ENCODE measurements around the gene B9D1. TPM values are rescaled to one million over a fixed set of nuclear protein-coding genes. Genes with fewer than 3 reads are reported as not detected.

Gene B9D1
- total RNA-seq, 1 donor from 2014 or later: 9.9 TPM

DNA sequence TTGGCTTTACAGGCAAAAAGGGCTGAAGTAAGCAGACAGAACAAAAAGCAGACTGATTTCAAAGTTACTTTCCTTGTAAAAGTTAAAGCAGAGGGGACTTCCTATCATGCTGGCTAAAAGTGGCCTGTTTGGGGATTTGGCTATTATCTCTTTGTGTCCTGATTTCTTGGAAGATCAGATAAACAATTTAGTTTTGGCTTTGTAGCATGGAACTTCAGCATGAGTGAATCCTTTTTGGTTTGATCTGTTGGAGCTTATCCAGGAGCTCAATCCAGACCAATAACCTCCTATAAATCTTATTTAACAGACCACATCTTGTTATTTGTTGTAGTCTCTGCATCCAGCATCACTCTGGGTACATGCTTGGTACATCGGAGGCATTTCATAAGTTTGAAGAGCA lies 39.6 kb upstream of the B9D1 start:
- ATAC-seq: no peak
- H3K36me3 ChIP-seq: no peaks in the 10 kb centered on the region
- TF ChIP-seq, protein P1, sequence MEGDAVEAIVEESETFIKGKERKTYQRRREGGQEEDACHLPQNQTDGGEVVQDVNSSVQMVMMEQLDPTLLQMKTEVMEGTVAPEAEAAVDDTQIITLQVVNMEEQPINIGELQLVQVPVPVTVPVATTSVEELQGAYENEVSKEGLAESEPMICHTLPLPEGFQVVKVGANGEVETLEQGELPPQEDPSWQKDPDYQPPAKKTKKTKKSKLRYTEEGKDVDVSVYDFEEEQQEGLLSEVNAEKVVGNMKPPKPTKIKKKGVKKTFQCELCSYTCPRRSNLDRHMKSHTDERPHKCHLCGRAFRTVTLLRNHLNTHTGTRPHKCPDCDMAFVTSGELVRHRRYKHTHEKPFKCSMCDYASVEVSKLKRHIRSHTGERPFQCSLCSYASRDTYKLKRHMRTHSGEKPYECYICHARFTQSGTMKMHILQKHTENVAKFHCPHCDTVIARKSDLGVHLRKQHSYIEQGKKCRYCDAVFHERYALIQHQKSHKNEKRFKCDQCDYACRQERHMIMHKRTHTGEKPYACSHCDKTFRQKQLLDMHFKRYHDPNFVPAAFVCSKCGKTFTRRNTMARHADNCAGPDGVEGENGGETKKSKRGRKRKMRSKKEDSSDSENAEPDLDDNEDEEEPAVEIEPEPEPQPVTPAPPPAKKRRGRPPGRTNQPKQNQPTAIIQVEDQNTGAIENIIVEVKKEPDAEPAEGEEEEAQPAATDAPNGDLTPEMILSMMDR (IDR thresholded peaks at IDR 0.05): no peak
- H3K9me3 ChIP-seq: no peaks in the 10 kb centered on the region
- intact Hi-C loops (cut with DNase I): no loop called here
- no peak overlapping the region for H3K4me3 ChIP-seq
- H3K27ac ChIP-seq: no peak overlapping the region
- peaks cover 29% of the 10 kb centered on the region for H3K4me1 ChIP-seq
- no peak for DNase-seq
- no peaks in the 10 kb centered on the region for H3K27me3 ChIP-seq

DNA sequence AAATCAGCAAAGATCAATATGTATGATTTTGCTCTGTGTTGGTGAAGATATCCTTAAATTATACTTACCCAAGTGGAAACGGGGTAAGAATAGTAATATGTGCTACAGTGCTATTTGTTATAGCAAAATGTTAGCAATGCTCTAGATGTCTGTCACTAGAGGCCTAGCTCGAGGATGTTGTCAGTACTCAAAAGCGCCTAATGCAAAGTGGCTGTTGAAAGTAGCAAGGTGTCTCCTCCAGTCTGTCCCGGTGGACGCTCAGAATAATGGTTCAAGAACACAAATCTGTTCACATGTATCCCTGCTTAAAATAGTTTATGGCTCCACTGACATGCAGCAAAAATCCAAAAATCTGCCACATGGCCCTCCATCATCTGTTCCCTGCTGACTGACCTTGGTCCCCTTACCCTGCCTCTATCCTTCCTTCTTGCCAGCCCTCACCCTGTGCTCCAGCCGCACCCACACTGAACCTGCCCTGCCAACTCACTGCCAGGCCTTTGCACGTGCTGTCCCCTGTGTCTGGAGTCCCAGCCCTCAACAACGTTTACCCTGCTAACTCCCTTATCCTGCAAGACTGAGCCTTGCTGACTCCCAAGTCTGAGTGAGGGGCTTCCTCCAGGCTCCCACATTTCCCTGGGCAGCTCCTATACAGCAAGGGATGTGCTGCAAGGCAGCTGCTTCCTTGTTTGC lies 38.9 kb upstream of the B9D1 start:
- TF ChIP-seq, protein P1 (IDR thresholded peaks at IDR 0.05): no peak
- Histone ChIP-seq H3K4me3 (no peak overlapping the region), H3K27me3 (no peaks in the 10 kb centered on the region), H3K36me3 (no peaks in the 10 kb centered on the region), H3K9me3 (no peaks in the 10 kb centered on the region), H3K27ac (no peak overlapping the region), H3K4me1 (peaks cover 29% of the 10 kb centered on the region)
- ATAC-seq: no peak
- intact Hi-C loops (cut with DNase I): no loop called here
- no peak for DNase-seq

DNA sequence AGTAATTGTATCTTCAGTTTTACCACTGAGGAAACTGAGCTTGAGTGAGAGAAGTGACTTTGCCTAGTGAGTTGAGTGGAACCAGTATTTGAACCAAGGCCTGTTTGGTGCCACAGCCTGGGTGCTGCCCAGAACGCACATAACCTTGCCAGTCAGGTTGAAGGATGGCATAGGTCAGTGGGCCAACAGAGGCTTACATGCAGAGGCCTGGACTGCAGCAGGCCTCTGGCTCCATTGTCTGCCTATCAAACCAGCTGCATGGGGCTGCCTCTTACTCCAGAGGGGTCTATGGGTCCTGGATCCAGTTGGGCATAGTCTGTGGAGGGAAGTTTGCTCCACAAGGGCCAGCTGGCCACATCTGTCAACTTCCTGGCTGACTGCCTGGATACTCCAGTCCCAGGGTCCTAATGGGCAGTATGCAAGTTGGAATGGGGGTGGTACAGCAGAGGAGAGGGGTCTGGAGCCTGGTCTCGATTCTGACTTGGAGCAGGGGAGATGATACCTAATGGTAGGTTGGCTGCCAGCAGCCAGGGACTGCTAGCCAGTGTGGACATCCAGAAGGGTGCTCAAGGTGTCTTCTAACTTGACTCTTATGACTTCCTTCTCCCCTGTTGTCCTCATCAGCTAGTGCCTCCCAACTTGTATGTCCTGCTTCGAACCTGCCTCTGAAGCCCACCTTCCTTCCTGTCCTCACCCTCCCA lies 37.4 kb upstream of the B9D1 start:
- DNase-seq (no peak), ATAC-seq (no peak)
- Histone ChIP-seq H3K4me1 (peaks cover 29% of the 10 kb centered on the region), H3K4me3 (no peak overlapping the region), H3K27me3 (no peaks in the 10 kb centered on the region), H3K36me3 (no peaks in the 10 kb centered on the region), H3K27ac (peak overlapping the region; percentile 66), H3K9me3 (no peaks in the 10 kb centered on the region)
- TF ChIP-seq, protein P1 (IDR thresholded peaks at IDR 0.05): no peak
- intact Hi-C loops (cut with DNase I): no loop called here

DNA sequence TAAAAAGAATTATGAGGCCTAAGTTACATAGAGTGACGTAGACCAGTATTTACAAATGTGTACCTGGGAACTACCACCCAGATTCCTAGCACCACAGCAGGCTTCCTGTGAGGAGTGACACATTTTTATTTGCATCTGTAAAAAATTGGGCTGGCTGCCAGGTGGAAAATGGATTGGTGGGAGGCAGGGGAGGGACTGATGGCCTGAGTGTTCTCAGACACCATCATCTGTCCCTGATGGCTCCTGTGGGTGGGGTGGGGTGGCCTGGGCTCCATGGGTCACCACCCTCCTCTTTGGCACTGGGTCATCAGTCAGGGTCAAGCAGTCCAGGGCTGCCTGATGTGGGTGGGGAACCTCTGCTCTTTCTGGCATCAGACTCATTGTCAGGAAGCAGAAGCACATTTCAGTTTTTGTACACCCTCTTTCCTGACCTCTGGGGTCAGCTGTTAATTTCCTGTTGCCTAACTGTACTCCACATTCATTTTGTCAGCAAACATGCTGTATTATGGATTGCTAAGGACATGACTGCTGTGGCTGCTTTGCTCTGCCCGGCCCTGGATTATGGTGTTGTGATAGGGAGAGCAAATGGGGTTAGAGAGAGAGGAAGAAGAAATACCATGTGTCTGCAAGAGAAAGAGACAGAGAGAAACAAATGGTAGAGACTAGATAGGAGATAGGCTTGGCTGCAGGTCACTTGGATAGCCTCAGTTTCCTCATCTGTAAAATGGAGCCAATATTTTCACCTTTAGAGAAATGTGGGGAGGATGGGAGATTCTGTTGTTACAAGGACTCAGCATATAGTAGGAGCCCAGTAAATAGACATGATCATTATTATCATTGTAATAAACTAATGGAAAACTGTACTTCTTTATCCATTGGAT lies 36.0 kb upstream of the B9D1 start:
- peak; percentile 95 for ATAC-seq
- H3K36me3 ChIP-seq: no peaks in the 10 kb centered on the region
- H3K4me1 ChIP-seq: peaks cover 29% of the 10 kb centered on the region
- no peak overlapping the region for H3K4me3 ChIP-seq
- no peaks in the 10 kb centered on the region for H3K27me3 ChIP-seq
- peak overlapping the region; percentile 78 for H3K27ac ChIP-seq
- TF ChIP-seq, protein P1 (IDR thresholded peaks at IDR 0.05): no peak
- peak; percentile 76 for DNase-seq
- intact Hi-C loops (cut with DNase I): no loop called here
- H3K9me3 ChIP-seq: no peaks in the 10 kb centered on the region

DNA sequence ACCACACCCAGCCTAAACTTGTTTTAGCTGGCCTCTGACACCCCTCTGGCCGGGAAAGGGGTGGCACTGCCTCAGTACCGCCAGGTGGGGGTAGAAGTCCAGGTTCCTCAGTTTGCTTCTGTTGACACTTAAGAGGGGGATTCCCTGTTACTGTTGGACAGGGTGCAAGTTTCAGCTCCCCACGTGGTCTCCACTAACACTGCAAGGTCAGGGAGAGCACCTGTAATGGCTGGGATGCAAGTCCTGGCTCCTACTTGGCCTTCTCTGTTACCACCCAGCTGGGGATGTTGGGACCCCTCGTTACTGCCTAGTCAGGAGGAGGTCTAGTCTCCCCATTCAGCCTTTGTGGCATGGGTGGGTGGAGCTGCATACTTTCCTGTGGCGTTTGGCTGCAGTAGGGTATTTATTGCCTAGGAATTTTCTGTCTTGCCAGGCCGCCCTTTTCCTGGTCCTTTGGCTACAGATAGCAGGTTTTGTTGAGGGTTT lies 35.1 kb upstream of the B9D1 start:
- intact Hi-C loops (cut with DNase I): no loop called here
- Histone ChIP-seq H3K36me3 (no peaks in the 10 kb centered on the region), H3K27me3 (no peaks in the 10 kb centered on the region), H3K4me1 (peaks cover 29% of the 10 kb centered on the region), H3K4me3 (no peak overlapping the region), H3K9me3 (no peaks in the 10 kb centered on the region), H3K27ac (peak overlapping the region; percentile 78)
- ATAC-seq (no peak), DNase-seq (no peak)
- TF ChIP-seq, protein P1 (IDR thresholded peaks at IDR 0.05): no peak

Data from upper lobe of right lung (tissue), 1 donor.